ENCODE measurements around the gene AQP5. TPM values are rescaled to one million over a fixed set of nuclear protein-coding genes. Genes with fewer than 3 reads are reported as not detected.

AQP5 gene
- total and polyA plus RNA-seq, 8 donors = 2.9 to 54.3 (median 8.6) TPM; not detected in 2

DNA sequence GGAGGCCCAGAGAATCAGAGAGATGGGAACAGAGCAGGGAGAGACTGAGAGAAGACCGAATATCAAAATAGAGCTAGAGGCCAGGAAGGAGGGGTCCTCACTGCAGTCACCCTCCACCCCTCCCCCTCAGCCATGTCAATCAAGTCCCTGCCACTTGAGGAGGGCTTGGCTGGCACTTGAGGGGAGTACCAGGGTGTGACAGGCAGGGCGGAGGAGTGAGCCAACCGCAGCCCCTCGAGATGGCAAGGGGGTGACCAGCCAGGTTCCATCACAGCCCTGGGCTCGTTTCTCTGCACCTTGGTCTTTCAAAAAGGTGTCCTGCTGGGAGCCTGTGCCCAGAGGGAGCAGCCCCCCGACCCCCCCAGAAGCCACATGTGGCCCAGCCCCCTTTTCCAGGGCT, 4.2 kb downstream of the AQP5 start:
- Histone ChIP-seq H3K36me3 (no peaks in the 10 kb centered on the region), H3K4me3 (no peak overlapping the region), H3K27ac (no peak overlapping the region), H3K27me3 (peaks cover 0 to 58% (median 10%) of the 10 kb centered on the region in 3 donors), H3K9me3 (no peaks in the 10 kb centered on the region), H3K4me1 (peaks cover 15 to 53% (median 43%) of the 10 kb centered on the region in 4 donors)
- 57 to 65% (median 63%) methylated on average over 5 to 6 of the region's 6 CpGs for WGBS, 5 donors
- DNase-seq = no peak
- TF ChIP-seq POLR2A (IDR thresholded peaks at IDR 0.05) = no peak
- TF ChIP-seq POLR2AphosphoS5 (IDR thresholded peaks at IDR 0.05) = no peak
- TF ChIP-seq, protein P1, sequence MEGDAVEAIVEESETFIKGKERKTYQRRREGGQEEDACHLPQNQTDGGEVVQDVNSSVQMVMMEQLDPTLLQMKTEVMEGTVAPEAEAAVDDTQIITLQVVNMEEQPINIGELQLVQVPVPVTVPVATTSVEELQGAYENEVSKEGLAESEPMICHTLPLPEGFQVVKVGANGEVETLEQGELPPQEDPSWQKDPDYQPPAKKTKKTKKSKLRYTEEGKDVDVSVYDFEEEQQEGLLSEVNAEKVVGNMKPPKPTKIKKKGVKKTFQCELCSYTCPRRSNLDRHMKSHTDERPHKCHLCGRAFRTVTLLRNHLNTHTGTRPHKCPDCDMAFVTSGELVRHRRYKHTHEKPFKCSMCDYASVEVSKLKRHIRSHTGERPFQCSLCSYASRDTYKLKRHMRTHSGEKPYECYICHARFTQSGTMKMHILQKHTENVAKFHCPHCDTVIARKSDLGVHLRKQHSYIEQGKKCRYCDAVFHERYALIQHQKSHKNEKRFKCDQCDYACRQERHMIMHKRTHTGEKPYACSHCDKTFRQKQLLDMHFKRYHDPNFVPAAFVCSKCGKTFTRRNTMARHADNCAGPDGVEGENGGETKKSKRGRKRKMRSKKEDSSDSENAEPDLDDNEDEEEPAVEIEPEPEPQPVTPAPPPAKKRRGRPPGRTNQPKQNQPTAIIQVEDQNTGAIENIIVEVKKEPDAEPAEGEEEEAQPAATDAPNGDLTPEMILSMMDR (IDR thresholded peaks at IDR 0.05) = no peak
- TF ChIP-seq EP300 (IDR thresholded peaks at IDR 0.05) = no peak
- intact Hi-C loops (cut with DNase I; ENCODE audit: low total_unique reads) = loop anchor here (5.0 kb wide), 2 partner anchors 91 to 106 kb away; partner anchors contain the start of gene ASIC1

DNA sequence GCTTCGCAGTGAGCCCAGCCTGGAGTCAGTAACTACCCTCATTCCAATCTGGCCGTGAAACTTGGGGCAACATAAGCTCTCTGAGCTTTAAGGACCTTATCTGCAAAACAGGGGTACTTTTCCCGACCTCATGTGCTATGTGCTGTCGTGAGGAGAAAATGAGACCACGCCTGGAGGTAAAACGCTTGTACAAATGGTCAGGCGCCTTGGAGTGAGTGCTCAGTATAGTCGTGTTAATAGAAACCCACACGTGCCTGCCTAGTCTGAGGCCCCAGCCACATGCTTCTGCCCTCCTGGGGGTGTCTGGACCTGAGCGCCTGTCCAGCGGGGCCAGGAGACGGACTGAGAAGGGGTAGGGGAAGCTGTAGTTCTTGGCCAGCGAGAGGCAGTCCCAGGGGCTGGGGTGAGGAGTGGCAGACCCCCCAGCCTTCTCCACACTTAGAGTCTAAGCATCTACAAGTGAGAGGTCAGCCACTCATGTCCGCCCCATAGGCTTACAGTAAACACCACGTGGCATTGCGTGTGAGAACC, 4.9 kb downstream of the AQP5 start:
- Histone ChIP-seq H3K27ac (no peak overlapping the region), H3K4me1 (peaks cover 8 to 46% (median 36%) of the 10 kb centered on the region in 4 donors), H3K9me3 (no peaks in the 10 kb centered on the region), H3K4me3 (peak overlapping the region in 1 of 4 donors; percentile 49), H3K27me3 (peaks cover 0 to 51% (median 4%) of the 10 kb centered on the region in 3 donors), H3K36me3 (no peaks in the 10 kb centered on the region)
- intact Hi-C loops (cut with DNase I; ENCODE audit: low total_unique reads) = loop anchor here (5.0 kb wide), 2 partner anchors 91 to 106 kb away; partner anchors contain the start of gene ASIC1
- TF ChIP-seq, protein P1 (IDR thresholded peaks at IDR 0.05) = no peak
- TF ChIP-seq EP300 (IDR thresholded peaks at IDR 0.05) = no peak
- no peak for TF ChIP-seq POLR2A (IDR thresholded peaks at IDR 0.05)
- TF ChIP-seq POLR2AphosphoS5 (IDR thresholded peaks at IDR 0.05) = no peak
- DNase-seq = no peak
- 13 to 33% (median 29%) methylated on average over 16 of the region's 16 CpGs for WGBS, 5 donors

GRCh38 chr12:49967042-49967776, 5.5 kb downstream of the AQP5 start:
- H3K27ac ChIP-seq = peak overlapping the region in 2 of 5 donors; percentile 17 to 27
- 0 to 3% (median 2%) methylated on average over 12 to 40 of the region's 40 CpGs for WGBS, 5 donors
- H3K36me3 ChIP-seq = no peaks in the 10 kb centered on the region
- intact Hi-C loops (cut with DNase I; ENCODE audit: low total_unique reads) = loop anchor here (5.0 kb wide), 2 partner anchors 90 to 105 kb away; partner anchors contain the start of gene ASIC1
- peaks cover 8 to 41% (median 34%) of the 10 kb centered on the region in 4 donors for H3K4me1 ChIP-seq
- peaks cover 0 to 46% (median 0%) of the 10 kb centered on the region in 3 donors for H3K27me3 ChIP-seq
- TF ChIP-seq POLR2A (IDR thresholded peaks at IDR 0.05) (no peak), EP300 (IDR thresholded peaks at IDR 0.05) (no peak), POLR2AphosphoS5 (IDR thresholded peaks at IDR 0.05) (peak in 1 of 3 donors; percentile 36)
- TF ChIP-seq, protein P1 (IDR thresholded peaks at IDR 0.05) = peak in 6 of 7 experiments; percentile 70 to 97 (median 90)
- DNase-seq = peak; percentile 95 to 96
- peak overlapping the region; percentile 37 to 49 (median 40) for H3K4me3 ChIP-seq
- no peaks in the 10 kb centered on the region for H3K9me3 ChIP-seq

GRCh38 chr12:49967777-49968250, 6.1 kb downstream of the AQP5 start:
- H3K4me1 ChIP-seq = peaks cover 8 to 35% (median 30%) of the 10 kb centered on the region in 4 donors
- H3K27me3 ChIP-seq = peaks cover 0 to 40% (median 0%) of the 10 kb centered on the region in 3 donors
- H3K36me3 ChIP-seq = no peaks in the 10 kb centered on the region
- H3K27ac ChIP-seq = peak overlapping the region in 1 of 5 donors; percentile 17
- 33 to 58% (median 37%) methylated on average over 7 to 15 of the region's 15 CpGs for WGBS, 5 donors
- no peak for TF ChIP-seq EP300 (IDR thresholded peaks at IDR 0.05)
- TF ChIP-seq POLR2A (IDR thresholded peaks at IDR 0.05) = no peak
- TF ChIP-seq, protein P1 (IDR thresholded peaks at IDR 0.05) = no peak
- TF ChIP-seq POLR2AphosphoS5 (IDR thresholded peaks at IDR 0.05) = no peak
- peak overlapping the region; percentile 37 to 49 (median 40) for H3K4me3 ChIP-seq
- no peak for DNase-seq
- no peaks in the 10 kb centered on the region for H3K9me3 ChIP-seq
- intact Hi-C loops (cut with DNase I; ENCODE audit: low total_unique reads) = loop anchor here (5.0 kb wide), 2 partner anchors 89 to 104 kb away; partner anchors contain the start of gene ASIC1
